ENCODE results near the gene CMTM2. TPM values are rescaled to one million over a fixed set of nuclear protein-coding genes. Genes with fewer than 3 reads are reported as not detected.
"Not testable (repeated sequence)": the region's sequence is repeated elsewhere in the genome, so short reads cannot be mapped to it uniquely, and the experiment has no call there.

Gene CMTM2
- total and polyA plus RNA-seq, 2 experiments from 2014 or later, result not detected

DNA sequence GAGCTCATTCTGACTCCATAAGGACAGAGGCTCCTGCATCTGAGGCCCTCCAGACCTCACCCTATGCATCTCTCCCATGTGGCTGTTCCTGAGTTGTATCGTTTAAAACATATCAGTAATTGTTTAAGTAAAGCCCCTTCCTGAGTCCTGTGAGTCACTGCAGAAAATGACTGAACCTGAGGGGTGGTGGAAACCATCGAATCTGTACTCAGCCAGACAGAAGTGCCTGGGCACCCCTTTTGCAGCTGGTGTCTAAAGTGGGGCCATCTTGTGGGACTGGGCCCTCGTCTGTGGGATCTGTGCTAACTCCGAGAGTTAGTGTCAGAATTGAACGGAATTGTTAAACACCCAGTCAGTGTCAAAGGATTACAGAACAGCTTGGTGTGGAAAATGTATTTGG is 50.6 kb downstream of the CMTM2 start:
- no peaks in the 10 kb centered on the region for H3K9me3 ChIP-seq (ENCODE audit: low read depth)
- WGBS, 2 experiments (ENCODE audit: low coverage in 1 of 2, low lambda C conversion rate in 2 of 2, missing lambda C conversion rate in 2 of 2), result 96% methylated on average over 5 of the region's 5 CpGs
- no peaks in the 10 kb centered on the region for H3K27me3 ChIP-seq (replicated peaks; ENCODE audit: insufficient read depth)
- DNase-seq, result no peak
- H3K9me2 ChIP-seq (ENCODE audit: insufficient read depth), result no peaks in the 10 kb centered on the region
- TF ChIP-seq EZH2phosphoT487 (IDR thresholded peaks at IDR 0.05; ENCODE audit: insufficient read depth, low read depth) (no peak), EZH2 (IDR thresholded peaks at IDR 0.05; ENCODE audit: insufficient read depth, poor library complexity, severe bottlenecking) (no peak)
- no peaks in the 10 kb centered on the region for H3K4me1 ChIP-seq (ENCODE audit: insufficient read depth)
- no peak overlapping the region for H3K4me3 ChIP-seq
- no peak overlapping the region for H3K4me2 ChIP-seq (ENCODE audit: unreplicated experiment)
- H3F3A ChIP-seq (ENCODE audit: insufficient read depth), result no peaks in the 10 kb centered on the region
- H2AFZ ChIP-seq, result no peak overlapping the region
- no peak overlapping the region for H3K27ac ChIP-seq
- in situ Hi-C loops (cut with MboI), result no loop called here
- no peaks in the 10 kb centered on the region for H4K20me1 ChIP-seq (ENCODE audit: insufficient read depth)
- H3K36me3 ChIP-seq (ENCODE audit: low read depth), result no peaks in the 10 kb centered on the region
- H3K9ac ChIP-seq, result no peak overlapping the region
- no peaks in the 10 kb centered on the region for H3K79me2 ChIP-seq (ENCODE audit: insufficient read depth)

DNA sequence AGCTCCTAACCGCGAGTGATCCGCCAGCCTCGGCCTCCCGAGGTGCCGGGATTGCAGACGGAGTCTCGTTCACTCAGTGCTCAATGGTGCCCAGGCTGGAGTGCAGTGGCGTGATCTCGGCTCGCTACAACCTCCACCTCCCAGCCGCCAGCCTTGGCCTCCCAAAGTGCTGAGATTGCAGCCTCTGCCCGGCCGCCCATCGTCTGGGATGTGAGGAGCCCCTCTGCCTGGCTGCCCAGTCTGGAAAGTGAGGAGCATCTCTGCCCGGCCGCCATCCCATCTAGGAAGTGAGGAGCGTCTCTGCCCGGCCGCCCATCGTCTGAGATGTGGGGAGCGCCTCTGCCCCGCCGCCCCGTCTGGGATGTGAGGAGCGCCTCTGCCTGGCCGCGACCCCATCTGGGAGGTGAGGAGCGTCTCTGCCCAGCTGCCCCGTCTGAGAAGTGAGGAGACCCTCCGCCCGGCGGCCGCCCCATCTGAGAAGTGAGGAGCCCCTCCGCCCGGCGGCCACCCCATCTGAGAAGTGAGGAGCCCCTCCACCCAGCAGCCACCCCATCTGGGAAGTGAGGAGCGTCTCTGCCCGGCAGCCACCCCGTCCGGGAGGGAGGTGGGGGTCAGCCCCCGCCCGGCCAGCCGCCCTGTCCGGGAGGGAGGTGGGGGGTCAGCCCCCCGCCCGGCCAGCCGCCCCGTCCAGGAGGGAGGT is 51.4 kb downstream of the CMTM2 start:
- in situ Hi-C loops (cut with MboI); H2AFZ ChIP-seq: not testable (repeated sequence)

DNA sequence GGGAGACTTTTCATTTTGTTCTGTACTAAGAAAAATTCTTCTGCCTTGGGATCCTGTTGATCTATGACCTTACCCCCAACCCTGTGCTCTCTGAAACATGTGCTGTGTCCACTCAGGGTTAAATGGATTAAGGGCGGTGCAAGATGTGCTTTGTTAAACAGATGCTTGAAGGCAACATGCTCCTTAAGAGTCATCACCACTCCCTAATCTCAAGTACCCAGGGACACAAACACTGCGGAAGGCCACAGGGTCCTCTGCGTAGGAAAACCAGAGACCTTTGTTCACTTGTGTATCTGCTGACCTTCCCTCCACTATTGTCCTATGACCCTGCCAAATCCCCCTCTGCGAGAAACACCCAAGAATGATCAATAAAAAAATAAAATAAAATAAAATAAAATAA is 52.3 kb downstream of the CMTM2 start:
- in situ Hi-C loops (cut with MboI); H2AFZ ChIP-seq; H3F3A ChIP-seq (ENCODE audit: insufficient read depth); DNase-seq; H3K79me2 ChIP-seq (ENCODE audit: insufficient read depth); H3K4me1 ChIP-seq (ENCODE audit: insufficient read depth); H3K9me3 ChIP-seq (ENCODE audit: low read depth); H3K9ac ChIP-seq; H3K4me3 ChIP-seq; H3K36me3 ChIP-seq (ENCODE audit: low read depth); H3K27ac ChIP-seq; H3K4me2 ChIP-seq (ENCODE audit: unreplicated experiment); H4K20me1 ChIP-seq (ENCODE audit: insufficient read depth); H3K27me3 ChIP-seq (replicated peaks; ENCODE audit: insufficient read depth); H3K9me2 ChIP-seq (ENCODE audit: insufficient read depth): not testable (repeated sequence)
- 98% methylated on average over 3 to 4 of the region's 4 CpGs for WGBS, 2 experiments (ENCODE audit: low coverage in 1 of 2, low lambda C conversion rate in 2 of 2, missing lambda C conversion rate in 2 of 2)

More for the DNA sequence above, 51.4 kb downstream of the CMTM2 start:
- not testable (repeated sequence) for H3K9ac ChIP-seq; H3K4me2 ChIP-seq (ENCODE audit: unreplicated experiment); H3F3A ChIP-seq (ENCODE audit: insufficient read depth); H3K9me2 ChIP-seq (ENCODE audit: insufficient read depth); DNase-seq; H3K27me3 ChIP-seq (replicated peaks; ENCODE audit: insufficient read depth); H3K4me3 ChIP-seq; H3K4me1 ChIP-seq (ENCODE audit: insufficient read depth); H3K36me3 ChIP-seq (ENCODE audit: low read depth); H3K9me3 ChIP-seq (ENCODE audit: low read depth); H4K20me1 ChIP-seq (ENCODE audit: insufficient read depth); H3K79me2 ChIP-seq (ENCODE audit: insufficient read depth); H3K27ac ChIP-seq
- whole genome bisulfite sequencing, 2 experiments (ENCODE audit: low coverage in 1 of 2, low lambda C conversion rate in 2 of 2, missing lambda C conversion rate in 2 of 2), result 94 to 95% methylated on average over 11 to 41 of the region's 49 CpGs

DNA sequence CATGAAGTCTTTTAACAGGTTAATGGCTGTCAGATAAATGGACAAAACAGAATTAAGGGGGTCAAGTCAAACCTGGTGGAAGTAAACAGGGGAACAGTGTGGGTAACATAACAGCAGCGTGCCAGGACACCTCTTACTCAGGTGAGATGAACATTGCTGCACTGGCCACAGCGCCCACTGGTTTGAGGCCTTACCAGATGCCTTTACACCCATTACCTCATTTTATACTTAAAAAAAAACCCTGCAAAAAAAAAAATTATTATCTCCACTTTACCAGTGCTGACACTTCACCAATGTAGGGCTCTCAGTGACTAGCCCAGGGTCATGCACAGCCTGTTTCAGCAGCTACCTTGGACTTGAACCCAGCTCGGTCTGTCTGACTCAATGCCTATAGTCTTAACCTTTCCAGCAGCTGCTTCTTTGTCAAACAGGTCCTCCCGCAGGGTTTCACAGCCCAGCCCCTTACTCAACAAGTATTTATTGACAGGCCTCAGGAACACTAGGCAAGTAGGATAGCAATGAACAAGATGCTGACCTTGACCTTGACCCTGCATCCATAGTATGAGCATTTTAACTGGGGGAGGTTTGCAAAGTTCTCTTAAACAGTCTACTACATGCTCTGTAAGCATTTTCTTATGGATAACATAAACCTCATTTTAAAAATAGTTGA is 55.4 kb downstream of the CMTM2 start:
- no peak overlapping the region for H3K27ac ChIP-seq
- H3K9me3 ChIP-seq (ENCODE audit: low read depth), result no peaks in the 10 kb centered on the region
- no peak overlapping the region for H3K9ac ChIP-seq
- no peaks in the 10 kb centered on the region for H3K27me3 ChIP-seq (replicated peaks; ENCODE audit: insufficient read depth)
- no peaks in the 10 kb centered on the region for H4K20me1 ChIP-seq (ENCODE audit: insufficient read depth)
- TF ChIP-seq EZH2phosphoT487 (IDR thresholded peaks at IDR 0.05; ENCODE audit: insufficient read depth, low read depth), result no peak
- TF ChIP-seq EZH2 (IDR thresholded peaks at IDR 0.05; ENCODE audit: insufficient read depth, poor library complexity, severe bottlenecking), result no peak
- DNase-seq, result no peak
- peaks cover 5% of the 10 kb centered on the region; the same call in 1 of the 2 replicates for H3F3A ChIP-seq (ENCODE audit: insufficient read depth)
- H3K79me2 ChIP-seq (ENCODE audit: insufficient read depth), result 0 out of 2 replicates have a peak, but pooled peaks cover 7% of the 10 kb centered on the region
- no peaks in the 10 kb centered on the region for H3K9me2 ChIP-seq (ENCODE audit: insufficient read depth)
- H3K36me3 ChIP-seq (ENCODE audit: low read depth), result no peaks in the 10 kb centered on the region
- 96 to 100% methylated on average over 4 of the region's 4 CpGs for WGBS, 2 experiments (ENCODE audit: low coverage in 1 of 2, low lambda C conversion rate in 2 of 2, missing lambda C conversion rate in 2 of 2)
- no peak overlapping the region for H3K4me3 ChIP-seq
- H3K4me1 ChIP-seq (ENCODE audit: insufficient read depth), result peaks cover 16% of the 10 kb centered on the region
- in situ Hi-C loops (cut with MboI), result no loop called here
- no peak overlapping the region for H3K4me2 ChIP-seq (ENCODE audit: unreplicated experiment)
- no peak overlapping the region for H2AFZ ChIP-seq

Measured in GM23248 (cell line).